B cell (primary cell): ENCODE results near the gene RIMBP2. TPM values are rescaled to one million over a fixed set of nuclear protein-coding genes. Genes with fewer than 3 reads are reported as not detected.

Experiments
- ATAC-seq: fragments of 200-7000 bp; cut with Tn5 transposase; one replicate; pipeline ENCODE4 v1.10.0; 2021; ENCODE audit warnings: low read depth, mild to moderate bottlenecking, moderate number of reproducible peaks, moderate library complexity
- CTCF ChIA-PET: fragments of 350-600 bp; sonication (Branson Sonifier 250); formaldehyde crosslinking; loops from one replicate; lab custom pipeline; 2021; ENCODE audit warnings: antibody characterized with exemption, inconsistent platforms; lab: Charles Lee
- POLR2A ChIA-PET: fragments of 350-600 bp; sonication (Branson Sonifier 250); formaldehyde crosslinking; loops from one replicate; lab custom pipeline; 2021; ENCODE audit warnings: antibody characterized with exemption; lab: Charles Lee
- DNase-seq: peaks from one replicate; pipeline ENCODE4 v3.0.0; 2013
- H2AFZ ChIP-seq: 2 replicates; pipeline ENCODE4 v1.6.1; 2012; ENCODE audit warnings: mild to moderate bottlenecking, low read depth, low read length; ENCODE audit not compliant: insufficient read depth, poor library complexity, severe bottlenecking
- H3K27ac ChIP-seq, 2 donors: 1 replicate in 1 of 2; 2 replicates in 1 of 2; pipeline ENCODE4 v1.5.1; 2012 to 2013; ENCODE audit warnings: low read length in 2 of 2, mild to moderate bottlenecking in 2 of 2, moderate library complexity in 1 of 2
- H3K27me3 ChIP-seq, 4 experiments: fragments of 200-600 bp in 1 of 4; sonication (generic) in 1 of 4; replicated peaks in 1 of 4; 1 replicate in 2 of 4; 2 replicates in 2 of 4; pipeline versions ENCODE4 v1.6.1 to v1.7.0; 2013 to 2016; ENCODE audit warnings: low read length in 3 of 4, mild to moderate bottlenecking in 2 of 4, mixed read lengths in 1 of 4, moderate library complexity in 1 of 4; ENCODE audit not compliant: insufficient read depth in 4 of 4, control insufficient read depth in 3 of 4; ENCODE audit errors: control extremely low read depth in 1 of 4
- H3K36me3 ChIP-seq, 2 experiments: replicated peaks in 1 of 2; 1 replicate in 1 of 2; 2 replicates in 1 of 2; pipeline versions ENCODE4 v1.6.1 to v1.7.1; 2013; ENCODE audit warnings: low read length in 1 of 2; ENCODE audit not compliant: insufficient read depth in 2 of 2, control insufficient read depth in 1 of 2; ENCODE audit errors: control extremely low read depth in 1 of 2, extremely low read depth in 1 of 2
- H3K4me1 ChIP-seq, 2 donors: fragments of 200-600 bp in 1 of 2; sonication (generic) in 1 of 2; 1 replicate in 1 of 2; 2 replicates in 1 of 2; pipeline versions ENCODE4 v1.5.1 to v1.6.1; 2013 to 2017; ENCODE audit warnings: low read length in 2 of 2; ENCODE audit not compliant: control insufficient read depth in 2 of 2, insufficient read depth in 2 of 2
- H3K4me2 ChIP-seq: replicated peaks from 2 replicates; pipeline ENCODE3; 2012; ENCODE audit warnings: mild to moderate bottlenecking, low read depth, low read length; ENCODE audit not compliant: poor library complexity, severe bottlenecking
- H3K4me3 ChIP-seq, 5 experiments: fragments of 200-600 bp in 1 of 5; sonication (generic) in 1 of 5; 1 replicate in 3 of 5; 2 replicates in 2 of 5; pipeline versions ENCODE4 v1.5.1 to v1.7.0; 2011 to 2016; ENCODE audit warnings: low read length in 4 of 5, mild to moderate bottlenecking in 4 of 5, low read depth in 2 of 5, control low read depth in 1 of 5, moderate library complexity in 1 of 5; ENCODE audit not compliant: insufficient read depth in 1 of 5; ENCODE audit errors: control extremely low read depth in 1 of 5, extremely low read depth in 1 of 5
- H3K79me2 ChIP-seq: fragments of 200-600 bp; sonication (generic); one replicate; pipeline ENCODE4 v1.6.0; 2016; ENCODE audit warnings: low read length; ENCODE audit not compliant: control insufficient read depth, insufficient read depth
- H3K9ac ChIP-seq: fragments of 200-600 bp; sonication (generic); 2 replicates; pipeline ENCODE4 v1.6.1; 2017; ENCODE audit warnings: mild to moderate bottlenecking, low read length, moderate library complexity
- H3K9me3 ChIP-seq, 3 donors: one replicate each; pipeline versions ENCODE4 v1.6.1 to v1.7.1; 2013; ENCODE audit warnings: low read length in 2 of 3; ENCODE audit not compliant: control insufficient read depth in 2 of 3, insufficient read depth in 1 of 3; ENCODE audit errors: control extremely low read depth in 1 of 3
- H4K20me1 ChIP-seq: 2 replicates; pipeline ENCODE4 v1.6.0; 2012; ENCODE audit warnings: mild to moderate bottlenecking, low read length; ENCODE audit not compliant: insufficient read depth, control insufficient read depth, poor library complexity, severe bottlenecking
- H3K27ac Mint-ChIP-seq: one replicate; pipeline ENCODE4 v1.8.0; 2021; ENCODE audit warnings: mixed read lengths
- H3K27me3 Mint-ChIP-seq: one replicate; pipeline ENCODE4 v1.8.0; 2021; ENCODE audit warnings: mixed read lengths
- H3K4me1 Mint-ChIP-seq: one replicate; pipeline ENCODE4 v1.8.0; 2021; ENCODE audit warnings: mixed read lengths
- H3K4me3 Mint-ChIP-seq: one replicate; pipeline ENCODE4 v1.8.0; 2021; ENCODE audit warnings: mixed read lengths
- H3K9me3 Mint-ChIP-seq: one replicate; pipeline ENCODE4 v1.8.0; 2022; ENCODE audit warnings: mixed read lengths; ENCODE audit not compliant: insufficient read depth
- CTCF ChIP-seq: fragments of 200-600 bp; IDR thresholded peaks from one replicate; pipeline ENCODE4 v1.8.0; 2022; ENCODE audit warnings: antibody characterized with exemption, mild to moderate bottlenecking
- EZH2 ChIP-seq: IDR thresholded peaks from 2 replicates; pipeline ENCODE4 v1.6.1; 2012; ENCODE audit warnings: borderline replicate concordance, low read depth, mild to moderate bottlenecking, moderate library complexity, low read length; ENCODE audit not compliant: insufficient read depth, poor library complexity, severe bottlenecking
- WGBS: methylation state at CpG from one replicate; pipeline ENCODE4 v1.1.5; 2013; ENCODE audit warnings: missing lambda C conversion rate; ENCODE audit not compliant: insufficient coverage; 5-methylcytosine and 5-hydroxymethylcytosine counted together
- intact Hi-C: fragments of 100-400 bp; cut with micrococcal nuclease; formaldehyde crosslinking; loops from one replicate; pipeline ENCODE4 v1.10.0; 2022
- polyA plus RNA-seq: library from polyadenylated mRNA; depleted of rRNA; stranded (reverse); fragments of >200 nt; gene quantifications from 2 replicates; pipeline ENCODE4 v1.2.3, GENCODE V29; 2012
- total RNA-seq, 2 donors: library from RNA; stranded (reverse); fragments of 120-200 nt in 1 of 2; gene quantifications; 1 replicate in 1 of 2; 2 replicates in 1 of 2; pipeline versions ENCODE4 v1.2.3 to v1.2.4, GENCODE V29; 2013 to 2022

The RIMBP2 gene
- total and polyA plus RNA-seq, 2 donors (not counting 1 experiment from before 2014, with no cell fraction given), result not detected

- Histone ChIP-seq H3K9me3 (peaks cover 0 to 4% (median 0%) of the 10 kb centered on the region in 3 donors), H3K36me3 (no peaks in the 10 kb centered on the region), H3K9ac (no peak overlapping the region), H3K4me1 (no peaks in the 10 kb centered on the region), H3K27ac (no peak overlapping the region), H3K4me3 (no peak overlapping the region), H3K27me3 (no peaks in the 10 kb centered on the region), H4K20me1 (no peaks in the 10 kb centered on the region), H3K4me2 (no peak overlapping the region), H2AFZ (no peak overlapping the region), H3K79me2 (no peaks in the 10 kb centered on the region)
- no peaks in the 10 kb centered on the region for H3K4me1 Mint-ChIP-seq
- ChIA-PET POLR2A (no interaction called here), CTCF (no interaction called here)
- peaks cover 6% of the 10 kb centered on the region for H3K27me3 Mint-ChIP-seq
- H3K27ac Mint-ChIP-seq, result no peak overlapping the region
- no peaks in the 10 kb centered on the region for H3K9me3 Mint-ChIP-seq
- TF ChIP-seq CTCF, result no peak
- TF ChIP-seq EZH2, result no peak
- intact Hi-C loops, result no loop called here
- DNase-seq, result no peak
- no peak for ATAC-seq
- H3K4me3 Mint-ChIP-seq, result no peak overlapping the region
- 93% methylated on average over 12 of the region's 13 CpGs for WGBS
Observed at GRCh38 chr12:130367523-130367922, 348.6 kb downstream of the RIMBP2 start.

GRCh38 chr12:130367003-130367402 lies 349.1 kb downstream of the RIMBP2 start:
- Histone ChIP-seq H3K36me3 (no peaks in the 10 kb centered on the region), H4K20me1 (no peaks in the 10 kb centered on the region), H3K79me2 (no peaks in the 10 kb centered on the region), H3K4me3 (no peak overlapping the region), H3K4me2 (no peak overlapping the region), H3K27me3 (no peaks in the 10 kb centered on the region), H3K4me1 (no peaks in the 10 kb centered on the region), H3K9me3 (peaks cover 0 to 4% (median 0%) of the 10 kb centered on the region in 3 donors), H3K27ac (no peak overlapping the region), H2AFZ (no peak overlapping the region), H3K9ac (no peak overlapping the region)
- no peak overlapping the region for H3K27ac Mint-ChIP-seq
- ATAC-seq, result no peak
- intact Hi-C loops, result no loop called here
- ChIA-PET POLR2A (no interaction called here), CTCF (no interaction called here)
- H3K9me3 Mint-ChIP-seq, result no peaks in the 10 kb centered on the region
- peaks cover 6% of the 10 kb centered on the region for H3K27me3 Mint-ChIP-seq
- no peak overlapping the region for H3K4me3 Mint-ChIP-seq
- TF ChIP-seq CTCF, result no peak
- TF ChIP-seq EZH2, result no peak
- no CpG with 5 or more reads among the region's 2 CpGs for WGBS
- no peak for DNase-seq
- H3K4me1 Mint-ChIP-seq, result no peaks in the 10 kb centered on the region
